CD4-positive, alpha-beta memory T cell (primary cell): ENCODE measurements around the gene ASMT. TPM values are rescaled to one million over a fixed set of nuclear protein-coding genes. Genes with fewer than 3 reads are reported as not detected.

Source experiments
- CTCF ChIA-PET: fragments of 350-600 bp; sonication (Branson Sonifier 250); formaldehyde crosslinking; loops from one replicate; lab custom pipeline; 2021; ENCODE audit warnings: inconsistent platforms; ENCODE audit not compliant: partially characterized antibody; lab: Charles Lee
- POLR2A ChIA-PET: fragments of 350-600 bp; sonication (Branson Sonifier 250); formaldehyde crosslinking; loops from one replicate; lab custom pipeline; 2021; ENCODE audit not compliant: partially characterized antibody; lab: Charles Lee
- DNase-seq, 5 donors: peaks; one replicate each; pipeline versions ENCODE4 v3.0.0 to v3.0.0-alpha.2; 2020 to 2022; ENCODE audit warnings: mixed read lengths in 1 of 5
- H3K27ac ChIP-seq: one replicate; pipeline ENCODE4 v1.7.0; 2013; ENCODE audit warnings: low read depth, low read length
- H3K27me3 ChIP-seq: 2 replicates; pipeline ENCODE4 v1.7.0; 2013; ENCODE audit warnings: mild to moderate bottlenecking, low read length, moderate library complexity; ENCODE audit not compliant: insufficient read depth
- H3K36me3 ChIP-seq: 2 replicates; pipeline ENCODE4 v1.7.0; 2013; ENCODE audit warnings: mild to moderate bottlenecking, low read length, moderate library complexity; ENCODE audit not compliant: insufficient read depth
- H3K4me1 ChIP-seq: 2 replicates; pipeline ENCODE4 v1.7.0; 2013; ENCODE audit warnings: mild to moderate bottlenecking, low read length, moderate library complexity; ENCODE audit not compliant: insufficient read depth
- H3K4me3 ChIP-seq, 2 donors: one replicate each; pipeline ENCODE4 v1.7.0; 2013; ENCODE audit warnings: low read length in 2 of 2, mild to moderate bottlenecking in 1 of 2
- H3K9me3 ChIP-seq, 2 donors: one replicate each; pipeline ENCODE4 v1.7.0; 2013; ENCODE audit warnings: low read length in 2 of 2, control low read depth in 1 of 2; ENCODE audit not compliant: control insufficient read depth in 1 of 2
- H3K27ac Mint-ChIP-seq, 7 donors: one replicate each; pipeline ENCODE4 v1.8.0; 2020 to 2021; ENCODE audit warnings: mixed read lengths in 7 of 7, mild to moderate bottlenecking in 6 of 7, inconsistent platforms in 3 of 7, moderate library complexity in 3 of 7
- H3K27me3 Mint-ChIP-seq, 2 donors: one replicate each; pipeline ENCODE4 v1.8.0; 2020 to 2021; ENCODE audit warnings: mixed read lengths in 2 of 2
- H3K36me3 Mint-ChIP-seq, 2 donors: one replicate each; pipeline ENCODE4 v1.8.0; 2020 to 2021; ENCODE audit warnings: mixed read lengths in 2 of 2, inconsistent platforms in 1 of 2, mild to moderate bottlenecking in 1 of 2
- H3K4me1 Mint-ChIP-seq, 4 donors: one replicate each; pipeline ENCODE4 v1.8.0; 2020 to 2021; ENCODE audit warnings: mixed read lengths in 4 of 4, mild to moderate bottlenecking in 1 of 4
- H3K4me3 Mint-ChIP-seq, 8 donors: one replicate each; pipeline ENCODE4 v1.8.0; 2020 to 2021; ENCODE audit warnings: mixed read lengths in 8 of 8, mild to moderate bottlenecking in 7 of 8, moderate library complexity in 6 of 8, inconsistent platforms in 3 of 8
- H3K9me3 Mint-ChIP-seq, 8 donors: one replicate each; pipeline ENCODE4 v1.8.0; 2020 to 2021; ENCODE audit warnings: mixed read lengths in 8 of 8, mild to moderate bottlenecking in 5 of 8, inconsistent platforms in 3 of 8, moderate library complexity in 1 of 8
- intact Hi-C: fragments of 100-400 bp; cut with micrococcal nuclease; formaldehyde crosslinking; loops from one replicate; pipeline ENCODE4 v1.15.1; 2023
- polyA plus RNA-seq, 2 donors: library from polyadenylated mRNA; unstranded; fragments of 300-500 nt; fragmentation: Illumina TruSeq; gene quantifications; one replicate each; pipeline ENCODE4 v1.2.3, GENCODE V29; 2021
- total RNA-seq, 2 experiments: library from RNA; stranded (reverse); gene quantifications; one replicate each; pipeline ENCODE4 v1.2.3, GENCODE V29; 2021

Gene ASMT
- total and polyA plus RNA-seq, 4 experiments from 2014 or later: 0.35 to 1.0 TPM; not detected in 2

GRCh38 chrX:1582686-1583437, 32.0 kb upstream of the ASMT start:
- H3K27me3 Mint-ChIP-seq: no peaks in the 10 kb centered on the region
- H3K36me3 Mint-ChIP-seq: no peaks in the 10 kb centered on the region
- Histone ChIP-seq H3K27me3 (no peaks in the 10 kb centered on the region), H3K9me3 (no peaks in the 10 kb centered on the region), H3K27ac (no peak overlapping the region), H3K4me3 (no peak overlapping the region), H3K4me1 (peaks cover 47% of the 10 kb centered on the region), H3K36me3 (no peaks in the 10 kb centered on the region)
- H3K27ac Mint-ChIP-seq: peak overlapping the region; percentile 79 to 96 (median 90)
- intact Hi-C loops: loop anchor here (5.0 kb wide), 1 partner anchor 261 kb away; no protein-coding TSS in a partner anchor
- POLR2A ChIA-PET: no interaction called here
- H3K4me3 Mint-ChIP-seq: peak overlapping the region; percentile 57 to 82 (median 68)
- DNase-seq: peak; percentile 37 to 86 (median 43)
- peaks cover 14 to 30% (median 17%) of the 10 kb centered on the region in 4 donors for H3K4me1 Mint-ChIP-seq
- CTCF ChIA-PET: no interaction called here
- H3K9me3 Mint-ChIP-seq: no peaks in the 10 kb centered on the region

- no peak overlapping the region for H3K4me3 Mint-ChIP-seq
- Histone ChIP-seq H3K27me3 (no peaks in the 10 kb centered on the region), H3K36me3 (no peaks in the 10 kb centered on the region), H3K4me3 (no peak overlapping the region), H3K9me3 (no peaks in the 10 kb centered on the region), H3K27ac (no peak overlapping the region), H3K4me1 (peaks cover 32% of the 10 kb centered on the region)
- intact Hi-C loops: loop anchor here (5.0 kb wide), 1 partner anchor 262 kb away; no protein-coding TSS in a partner anchor
- H3K27ac Mint-ChIP-seq: peak overlapping the region in 2 of 7 donors; percentile 48 to 84
- ChIA-PET CTCF (no interaction called here), POLR2A (no interaction called here)
- no peaks in the 10 kb centered on the region for H3K36me3 Mint-ChIP-seq
- no peak for DNase-seq
- H3K4me1 Mint-ChIP-seq: peaks cover 11 to 31% (median 17%) of the 10 kb centered on the region in 4 donors
- H3K9me3 Mint-ChIP-seq: no peaks in the 10 kb centered on the region
- H3K27me3 Mint-ChIP-seq: no peaks in the 10 kb centered on the region
Observed at GRCh38 chrX:1584237-1585011, 30.4 kb upstream of the ASMT start.

GRCh38 chrX:1587161-1587560, 27.7 kb upstream of the ASMT start:
- no peak overlapping the region for H3K4me3 Mint-ChIP-seq
- H3K4me1 Mint-ChIP-seq: peaks cover 10 to 32% (median 15%) of the 10 kb centered on the region in 4 donors
- ChIA-PET CTCF (no interaction called here), POLR2A (no interaction called here)
- no peaks in the 10 kb centered on the region for H3K9me3 Mint-ChIP-seq
- H3K27me3 Mint-ChIP-seq: no peaks in the 10 kb centered on the region
- Histone ChIP-seq H3K36me3 (no peaks in the 10 kb centered on the region), H3K27ac (no peak overlapping the region), H3K27me3 (no peaks in the 10 kb centered on the region), H3K9me3 (no peaks in the 10 kb centered on the region), H3K4me3 (no peak overlapping the region), H3K4me1 (peaks cover 17% of the 10 kb centered on the region)
- intact Hi-C loops: no loop called here
- H3K36me3 Mint-ChIP-seq: peaks cover 0 to 6% of the 10 kb centered on the region in 2 donors
- H3K27ac Mint-ChIP-seq: peak overlapping the region in 4 of 7 donors; percentile 14 to 65 (median 50)
- DNase-seq: no peak

- Histone ChIP-seq H3K4me1 (peaks cover 28% of the 10 kb centered on the region), H3K4me3 (no peak overlapping the region), H3K9me3 (no peaks in the 10 kb centered on the region), H3K27me3 (no peaks in the 10 kb centered on the region), H3K27ac (no peak overlapping the region), H3K36me3 (peaks cover 12% of the 10 kb centered on the region)
- peak overlapping the region in 1 of 8 donors; percentile 49 for H3K4me3 Mint-ChIP-seq
- peak overlapping the region; percentile 57 to 87 (median 77) for H3K27ac Mint-ChIP-seq
- intact Hi-C loops: loop anchor here (2.0 to 5.0 kb wide), 3 partner anchors 53 to 1019 kb away; partner anchors contain the start of gene P2RY8
- ChIA-PET CTCF (no interaction called here), POLR2A (no interaction called here)
- no peaks in the 10 kb centered on the region for H3K27me3 Mint-ChIP-seq
- peaks cover 10 to 22% of the 10 kb centered on the region in 2 donors for H3K36me3 Mint-ChIP-seq
- no peak for DNase-seq
- no peaks in the 10 kb centered on the region for H3K9me3 Mint-ChIP-seq
- H3K4me1 Mint-ChIP-seq: peaks cover 8 to 28% (median 18%) of the 10 kb centered on the region in 4 donors
Observed at GRCh38 chrX:1589356-1590130, 25.3 kb upstream of the ASMT start.

- Mint-ChIP-seq H3K4me3 (peak within 1 kb of the TSS; percentile 89 to 93 (median 92)), H3K27me3 (no peaks in the 10 kb centered on the region), H3K36me3 (peaks cover 22 to 37% of the 10 kb centered on the region in 2 donors), H3K4me1 (peaks cover 10 to 33% (median 24%) of the 10 kb centered on the region in 4 donors), H3K9me3 (no peaks in the 10 kb centered on the region), H3K27ac (peak within 1 kb of the TSS; percentile 92 to 96 (median 94))
- DNase-seq: peak; percentile 93 to 99 (median 97)
- Histone ChIP-seq H3K27ac (peak within 1 kb of the TSS; percentile 73), H3K36me3 (peaks cover 30% of the 10 kb centered on the region), H3K4me3 (peak within 1 kb of the TSS; percentile 21 to 77), H3K9me3 (no peaks in the 10 kb centered on the region), H3K27me3 (no peaks in the 10 kb centered on the region), H3K4me1 (peaks cover 41% of the 10 kb centered on the region)
- intact Hi-C loops: loop anchor here (1.0 to 5.0 kb wide), 5 partner anchors 54 to 1018 kb away; partner anchors contain the start of genes P2RY8 and SLC25A6
- CTCF ChIA-PET: no interaction called here
- POLR2A ChIA-PET: no interaction called here
Observed at GRCh38 chrX:1591102-1591862, 23.6 kb upstream of the ASMT start, which contains the start of gene AKAP17A. AKAP17A (plus strand) TSS chrX:1591604; CDS start chrX:1593463, 1,859 bp downstream.

GRCh38 chrX:1591863-1592469, 22.9 kb upstream of the ASMT start:
- peak overlapping the region; percentile 73 for H3K27ac ChIP-seq
- H3K27me3 ChIP-seq: no peaks in the 10 kb centered on the region
- peaks cover 36% of the 10 kb centered on the region for H3K36me3 ChIP-seq
- Mint-ChIP-seq H3K9me3 (no peaks in the 10 kb centered on the region), H3K4me3 (peak overlapping the region; percentile 89 to 93 (median 92)), H3K36me3 (peaks cover 26 to 41% of the 10 kb centered on the region in 2 donors), H3K27ac (peak overlapping the region; percentile 92 to 95 (median 94)), H3K4me1 (peaks cover 8 to 34% (median 21%) of the 10 kb centered on the region in 4 donors), H3K27me3 (no peaks in the 10 kb centered on the region)
- intact Hi-C loops: loop anchor here (1.0 to 5.0 kb wide), 5 partner anchors 55 to 1017 kb away; partner anchors contain the start of genes P2RY8 and SLC25A6
- peak overlapping the region; percentile 21 to 77 for H3K4me3 ChIP-seq
- DNase-seq: no peak
- ChIA-PET POLR2A (no interaction called here), CTCF (no interaction called here)
- peaks cover 38% of the 10 kb centered on the region for H3K4me1 ChIP-seq
- no peaks in the 10 kb centered on the region for H3K9me3 ChIP-seq
